Esophagus (tissue), 2 donors: Measurements from ENCODE around the gene SPTBN5. TPM values are rescaled to one million over a fixed set of nuclear protein-coding genes. Genes with fewer than 3 reads are reported as not detected.
A peak's percentile ranks its signal among the peaks of the same experiment; 100 is the strongest.

Source experiments
- H3K27ac ChIP-seq, 2 donors: one replicate each; pipeline ENCODE4 v1.5.1; 2013; ENCODE audit warnings: low read depth in 2 of 2, mild to moderate bottlenecking in 2 of 2, inconsistent platforms in 1 of 2, low read length in 1 of 2, moderate library complexity in 1 of 2
- H3K27me3 ChIP-seq, 2 donors: one replicate each; pipeline ENCODE4 v1.6.1; 2013; ENCODE audit warnings: low read length in 2 of 2, control low read depth in 1 of 2, mild to moderate bottlenecking in 1 of 2; ENCODE audit not compliant: insufficient read depth in 2 of 2, control insufficient read depth in 1 of 2
- H3K36me3 ChIP-seq, 2 donors: one replicate each; pipeline ENCODE4 v1.6.1; 2013; ENCODE audit warnings: low read length in 1 of 2; ENCODE audit not compliant: control insufficient read depth in 2 of 2, insufficient read depth in 2 of 2
- H3K4me1 ChIP-seq, 2 donors: one replicate each; pipeline ENCODE4 v1.6.1; 2013; ENCODE audit warnings: low read length in 1 of 2; ENCODE audit not compliant: control insufficient read depth in 2 of 2, insufficient read depth in 2 of 2
- H3K4me3 ChIP-seq, 2 donors: one replicate each; pipeline ENCODE4 v1.5.1; 2013; ENCODE audit warnings: low read length in 2 of 2, mild to moderate bottlenecking in 2 of 2, low read depth in 1 of 2, moderate library complexity in 1 of 2
- H3K9me3 ChIP-seq, 2 donors: one replicate each; pipeline ENCODE4 v1.6.1; 2013; ENCODE audit warnings: mild to moderate bottlenecking in 2 of 2, low read depth in 1 of 2, low read length in 1 of 2, moderate library complexity in 1 of 2; ENCODE audit not compliant: control insufficient read depth in 2 of 2, insufficient read depth in 1 of 2
- WGBS, 2 donors: extraction: QIAGEN DNeasy Blood & Tissue Kit; methylation state at CpG; one replicate each; pipeline ENCODE4 v1.1.7; 2013; 5-methylcytosine and 5-hydroxymethylcytosine counted together
- polyA plus RNA-seq, 2 donors: library from polyadenylated mRNA; stranded (reverse); fragments of 200-250 nt; gene quantifications; one replicate each; pipeline ENCODE4 v1.2.3, GENCODE V29; 2013
- donor health status: healthy with polysubstance abuse.
- donor health status: Bipolar disorder and iron deficiency.

SPTBN5 gene
- polyA plus RNA-seq, 2 donors: 2.7 to 9.3 TPM

DNA sequence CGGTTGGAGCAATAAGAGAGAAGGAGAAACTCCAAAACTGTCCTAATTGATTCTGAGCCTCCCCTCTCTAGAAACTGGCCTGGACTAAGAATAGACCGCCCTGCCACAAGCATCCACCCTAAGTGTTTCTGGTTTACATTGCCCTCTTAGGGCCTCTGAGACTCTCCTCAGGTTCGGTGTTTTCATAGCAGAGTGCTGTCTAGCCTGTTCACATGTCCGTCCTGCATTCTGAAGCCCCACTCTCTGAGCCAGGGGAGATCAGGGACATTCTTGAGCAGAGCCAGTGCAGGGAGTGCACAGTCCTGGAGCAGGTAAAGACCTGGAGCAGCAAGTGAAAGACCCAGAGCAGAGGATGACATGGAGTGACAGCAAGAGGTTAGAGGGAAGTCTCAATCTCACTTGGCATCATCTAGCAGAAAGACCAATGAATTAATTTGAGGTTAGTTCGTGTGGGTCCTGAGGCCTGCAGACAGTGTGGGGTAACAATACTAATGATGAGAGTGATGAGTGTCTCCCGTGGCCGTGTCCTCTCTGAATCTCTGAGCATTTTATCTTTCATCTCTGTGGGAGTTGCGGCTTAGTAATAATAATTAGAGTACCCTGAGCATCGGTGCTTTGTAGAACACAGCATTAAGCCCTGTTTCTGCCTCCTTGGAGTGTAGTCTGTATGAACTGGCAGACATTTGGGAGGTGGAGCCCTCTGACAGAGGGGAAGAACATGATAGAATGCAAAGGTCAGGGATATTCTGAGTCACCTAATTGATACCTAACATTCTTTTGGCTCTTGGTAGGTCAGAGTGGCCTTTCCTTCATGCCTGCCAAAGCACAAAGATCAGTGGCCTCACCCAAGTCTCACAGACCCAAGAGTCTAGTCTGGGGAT, 95.0 kb downstream of the SPTBN5 start:
- H3K4me1 ChIP-seq: peaks cover 0 to 3% of the 10 kb centered on the region in 2 donors
- 69 to 78% methylated on average over 9 of the region's 9 CpGs for WGBS, 2 donors
- H3K4me3 ChIP-seq: no peak overlapping the region
- peaks cover 0 to 8% of the 10 kb centered on the region in 2 donors for H3K36me3 ChIP-seq
- H3K27me3 ChIP-seq: no peaks in the 10 kb centered on the region
- H3K27ac ChIP-seq: peak overlapping the region; percentile 6 to 51
- H3K9me3 ChIP-seq: no peaks in the 10 kb centered on the region

Other genes with a start within 250 kb of the SPTBN5 start
- gene MGA, start 233.6 kb downstream of the SPTBN5 start, polyA plus RNA-seq: 1 to 10 TPM; 2.8 to 3.0 TPM
- 10 to 100 TPM; 11.9 to 57.3 TPM for gene MAPKBP1, start 119.6 kb downstream of the SPTBN5 start, polyA plus RNA-seq
- 10 to 100 TPM; 27.9 to 39.4 TPM for gene JMJD7, start 66.0 kb downstream of the SPTBN5 start, polyA plus RNA-seq
- gene PLA2G4B, start 55.2 kb downstream of the SPTBN5 start, polyA plus RNA-seq: 10 to 100 TPM; 31.6 to 48.1 TPM
- gene EHD4, start 78.5 kb upstream of the SPTBN5 start, polyA plus RNA-seq: 10 to 100 TPM; 12.7 to 13.4 TPM
- gene PLA2G4E, start 127.0 kb upstream of the SPTBN5 start, polyA plus RNA-seq: 1 to 10 TPM; 1.2 to 2.5 TPM
- 1 to 10 TPM; 1.0 to 4.5 TPM for gene PLA2G4D, start 200.5 kb upstream of the SPTBN5 start, polyA plus RNA-seq